ENCODE results near the gene CACNA1D.

GRCh38 chr3:53715815-53716483 lies 221.5 kb downstream of the CACNA1D start:
- TF ChIP-seq EZH2phosphoT487 (IDR thresholded peaks at IDR 0.05; ENCODE audit: low read depth) (no peak), CTCF (IDR thresholded peaks at IDR 0.05; ENCODE audit: low read depth, low read length) (no peak)

All from OCI-LY3 (cell line).